Fibroblast of mammary gland (primary cell): Measurements from ENCODE around the gene KIFBP.

Experiments
- DNase-seq: peaks from one replicate; pipeline ENCODE4 v3.0.0-alpha.2; 2010; ENCODE audit warnings: low read depth
- H3K4me3 ChIP-seq: 2 replicates; pipeline ENCODE4 v1.5.1; 2011; ENCODE audit warnings: low read depth, mild to moderate bottlenecking, low read length, moderate library complexity; ENCODE audit not compliant: control insufficient read depth
- TF ChIP-seq, protein P1 (sequence below): conservative IDR thresholded peaks from 2 replicates; pipeline ENCODE4 v1.5.1; 2011; ENCODE audit warnings: low read depth, low read length, inconsistent platforms; ENCODE audit not compliant: control insufficient read depth, insufficient read depth

Gene KIFBP

DNA sequence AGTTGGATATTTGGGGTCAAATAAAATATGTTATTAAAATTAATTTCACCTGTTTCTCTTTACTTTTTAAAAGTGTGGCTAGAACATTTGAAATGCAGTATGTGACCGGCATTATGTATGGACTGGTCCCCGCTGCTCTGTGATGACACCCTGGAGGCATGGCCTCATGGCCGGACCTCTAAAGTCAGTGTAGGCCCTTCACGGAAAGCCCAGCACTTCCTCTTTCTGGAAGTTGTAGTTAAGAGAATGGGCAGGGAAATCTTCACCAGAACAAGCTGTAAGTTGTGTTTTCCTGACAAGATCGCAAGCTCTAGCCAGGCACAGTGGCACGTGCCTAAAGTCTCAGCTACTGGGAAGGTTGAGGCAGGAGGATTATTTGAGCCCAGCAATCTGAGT lies 61.0 kb downstream of the KIFBP start:
- no peak overlapping the region for H3K4me3 ChIP-seq
- TF ChIP-seq, protein P1, sequence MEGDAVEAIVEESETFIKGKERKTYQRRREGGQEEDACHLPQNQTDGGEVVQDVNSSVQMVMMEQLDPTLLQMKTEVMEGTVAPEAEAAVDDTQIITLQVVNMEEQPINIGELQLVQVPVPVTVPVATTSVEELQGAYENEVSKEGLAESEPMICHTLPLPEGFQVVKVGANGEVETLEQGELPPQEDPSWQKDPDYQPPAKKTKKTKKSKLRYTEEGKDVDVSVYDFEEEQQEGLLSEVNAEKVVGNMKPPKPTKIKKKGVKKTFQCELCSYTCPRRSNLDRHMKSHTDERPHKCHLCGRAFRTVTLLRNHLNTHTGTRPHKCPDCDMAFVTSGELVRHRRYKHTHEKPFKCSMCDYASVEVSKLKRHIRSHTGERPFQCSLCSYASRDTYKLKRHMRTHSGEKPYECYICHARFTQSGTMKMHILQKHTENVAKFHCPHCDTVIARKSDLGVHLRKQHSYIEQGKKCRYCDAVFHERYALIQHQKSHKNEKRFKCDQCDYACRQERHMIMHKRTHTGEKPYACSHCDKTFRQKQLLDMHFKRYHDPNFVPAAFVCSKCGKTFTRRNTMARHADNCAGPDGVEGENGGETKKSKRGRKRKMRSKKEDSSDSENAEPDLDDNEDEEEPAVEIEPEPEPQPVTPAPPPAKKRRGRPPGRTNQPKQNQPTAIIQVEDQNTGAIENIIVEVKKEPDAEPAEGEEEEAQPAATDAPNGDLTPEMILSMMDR = no peak
- no peak for DNase-seq

DNA sequence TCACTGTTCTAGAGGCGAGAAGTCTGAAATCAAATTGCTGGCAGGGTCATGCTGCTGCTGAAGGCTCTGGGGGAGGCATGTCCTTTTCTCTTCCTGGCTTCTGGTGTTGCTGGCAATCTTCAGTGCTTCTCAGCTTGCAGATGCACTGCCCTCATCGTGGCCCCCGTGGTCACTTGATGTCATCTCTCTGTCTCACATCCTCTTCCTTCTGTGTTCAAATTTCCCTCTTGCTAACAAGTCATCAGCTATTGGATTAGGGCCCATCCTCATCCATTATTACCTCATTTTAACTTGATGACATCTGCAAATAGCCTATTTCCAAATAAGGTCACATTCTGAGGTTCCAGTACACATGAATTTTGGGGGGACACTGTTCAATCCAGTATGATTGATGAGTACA lies 62.7 kb downstream of the KIFBP start:
- peak; percentile 77 for DNase-seq
- TF ChIP-seq, protein P1 = no peak
- no peak overlapping the region for H3K4me3 ChIP-seq

DNA sequence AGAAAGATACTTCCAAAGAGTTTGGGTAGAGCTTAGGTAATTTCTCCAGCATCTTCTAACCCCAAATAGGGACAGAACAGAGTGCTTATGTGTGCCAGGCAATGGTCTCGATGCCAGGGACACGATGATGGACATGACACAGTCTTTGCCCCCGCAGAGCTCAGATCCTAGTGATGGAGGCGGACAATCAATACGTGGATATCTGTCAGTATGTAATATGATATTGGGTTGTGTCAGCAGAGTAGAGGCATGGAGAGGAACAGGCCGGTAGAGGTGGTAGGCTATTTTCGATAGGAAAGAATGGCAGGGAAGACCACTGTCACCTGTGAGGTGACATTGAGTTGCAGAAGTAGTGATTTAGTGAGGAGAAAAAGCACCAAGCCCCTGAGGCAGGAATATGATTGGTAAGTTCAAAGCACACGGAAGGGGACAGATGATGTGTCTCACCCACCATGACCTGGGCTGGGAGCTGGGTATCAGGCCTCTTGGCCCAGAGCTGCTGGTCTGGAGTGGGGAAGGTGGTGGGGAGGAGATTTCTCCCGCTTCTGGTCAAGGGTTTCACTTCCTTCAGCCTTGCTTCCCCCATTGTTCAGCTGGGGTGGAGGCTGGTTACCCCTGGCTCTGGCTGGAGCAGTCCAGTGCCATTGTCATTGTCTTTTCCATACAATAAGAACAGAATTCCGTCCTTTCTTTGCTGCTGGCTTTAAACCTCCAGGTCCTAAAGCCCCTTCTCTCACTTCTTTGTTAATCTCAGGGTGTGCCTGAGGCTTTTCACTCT lies 63.3 kb downstream of the KIFBP start:
- H3K4me3 ChIP-seq = no peak overlapping the region
- TF ChIP-seq, protein P1 = no peak
- DNase-seq = no peak

DNA sequence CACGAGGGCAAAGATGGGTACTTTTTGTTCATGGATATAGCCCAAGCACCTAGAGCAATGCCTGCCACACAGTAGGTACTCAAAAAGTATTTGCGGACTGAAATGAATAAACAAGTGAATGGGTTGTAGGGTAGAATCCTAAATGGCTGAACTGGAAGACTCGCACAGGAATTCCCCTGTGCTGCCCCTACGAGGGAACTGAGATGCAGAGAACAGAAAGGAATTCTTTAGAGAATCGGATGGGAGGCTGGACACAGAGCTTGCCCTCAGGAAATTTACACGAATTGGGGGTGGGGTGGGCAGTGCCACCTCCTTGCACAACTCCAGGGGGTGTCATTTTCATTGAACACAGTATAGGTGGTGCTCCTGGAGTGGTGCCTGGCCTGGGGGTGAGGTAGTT lies 64.1 kb downstream of the KIFBP start:
- no peak for DNase-seq
- no peak overlapping the region for H3K4me3 ChIP-seq
- TF ChIP-seq, protein P1 = no peak

DNA sequence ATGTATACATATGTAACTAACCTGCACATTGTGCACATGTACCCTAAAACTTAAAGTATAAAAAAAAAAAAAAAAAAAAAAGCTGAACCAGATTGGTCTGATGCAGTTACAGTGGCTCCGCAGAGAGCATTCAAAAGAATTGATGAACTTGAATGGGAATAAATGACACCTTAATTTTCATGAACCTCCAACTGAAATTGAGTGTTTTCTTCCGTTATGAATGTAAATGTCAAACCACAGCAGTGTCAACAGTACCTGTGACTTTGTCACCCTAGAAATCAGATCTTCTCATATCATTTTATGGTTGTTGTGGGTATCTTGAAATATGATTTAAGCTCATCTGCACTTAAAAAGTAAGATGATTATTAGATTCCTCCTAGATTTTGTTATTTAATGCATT lies 66.6 kb downstream of the KIFBP start:
- H3K4me3 ChIP-seq = no peak overlapping the region
- TF ChIP-seq, protein P1 = no peak
- no peak for DNase-seq

DNA sequence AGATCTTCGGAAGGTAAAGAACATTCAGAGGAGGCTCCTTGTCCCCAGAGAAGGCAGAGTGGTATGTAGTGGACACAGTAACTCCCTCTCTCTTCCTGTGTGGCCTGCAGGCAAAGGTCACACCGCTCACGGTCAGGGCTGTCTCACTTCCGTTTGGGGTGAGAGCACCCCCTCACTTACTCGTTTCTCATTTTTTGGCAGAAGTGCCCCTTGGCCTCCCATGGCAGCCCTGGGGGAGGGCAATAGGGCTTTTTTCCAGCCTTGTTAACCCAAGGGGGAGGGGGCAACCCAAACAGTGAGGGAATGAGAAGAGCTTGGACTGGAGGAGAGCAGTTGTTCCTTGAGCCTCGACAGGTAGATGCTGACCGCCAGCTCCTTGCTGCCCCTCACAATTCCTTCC lies 67.5 kb downstream of the KIFBP start:
- DNase-seq = peak; percentile 25
- TF ChIP-seq, protein P1 = no peak
- H3K4me3 ChIP-seq = no peak overlapping the region
